Measurements from ENCODE around the gene HCLS1. TPM values are rescaled to one million over a fixed set of nuclear protein-coding genes. Genes with fewer than 3 reads are reported as not detected.

Gene HCLS1, protein sequence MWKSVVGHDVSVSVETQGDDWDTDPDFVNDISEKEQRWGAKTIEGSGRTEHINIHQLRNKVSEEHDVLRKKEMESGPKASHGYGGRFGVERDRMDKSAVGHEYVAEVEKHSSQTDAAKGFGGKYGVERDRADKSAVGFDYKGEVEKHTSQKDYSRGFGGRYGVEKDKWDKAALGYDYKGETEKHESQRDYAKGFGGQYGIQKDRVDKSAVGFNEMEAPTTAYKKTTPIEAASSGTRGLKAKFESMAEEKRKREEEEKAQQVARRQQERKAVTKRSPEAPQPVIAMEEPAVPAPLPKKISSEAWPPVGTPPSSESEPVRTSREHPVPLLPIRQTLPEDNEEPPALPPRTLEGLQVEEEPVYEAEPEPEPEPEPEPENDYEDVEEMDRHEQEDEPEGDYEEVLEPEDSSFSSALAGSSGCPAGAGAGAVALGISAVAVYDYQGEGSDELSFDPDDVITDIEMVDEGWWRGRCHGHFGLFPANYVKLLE
- 0.45 and 1.00 TPM in 2 replicates for total RNA-seq (2022)
- Bru-seq, nascent RNA = percentile 33 among the genes with signal in this experiment
- percentile 28 among the genes with signal in this experiment for BruChase-seq, experiment 1, labeled RNA remaining after a 2-hour chase
- percentile 27 among the genes with signal in this experiment for BruChase-seq, experiment 2, labeled RNA remaining after a 6-hour chase
- long read RNA-seq = 0 reads

GRCh38 chr3:121660356-121661171 lies at the start of gene HCLS1:
HCLS1 (minus strand) TSS chr3:121660903; CDS start chr3:121658347, 2,556 bp downstream.
- H3K4me1 Mint-ChIP-seq (ENCODE audit: low read depth, unreplicated experiment) = peaks cover 29% of the 10 kb centered on the region
- Histone ChIP-seq H3K36me3 (ENCODE audit: control insufficient read depth, insufficient read depth, low read length) (peaks cover 1% of the 10 kb centered on the region; the same call in 1 of the 2 replicates), H3K4me1 (peaks cover 45% of the 10 kb centered on the region), H3K9me3 (no peaks in the 10 kb centered on the region), H3K27me3 (replicated peaks; ENCODE audit: control insufficient read depth, insufficient read depth, low read length) (no peaks in the 10 kb centered on the region), H3K4me3 (ENCODE audit: low read depth, low read length) (no peak within 1 kb of the TSS)
- no peaks in the 10 kb centered on the region for H3K27me3 Mint-ChIP-seq (ENCODE audit: insufficient read depth, unreplicated experiment)
- no peak for DNase-seq
- H3K4me3 Mint-ChIP-seq (ENCODE audit: unreplicated experiment) = no peak within 1 kb of the TSS
- ChIA-PET POLR2A (no interaction called here), CTCF (interaction anchor here (0.6 kb wide), 1 partner anchor 10 kb away, joined by 8 read pairs; no protein-coding TSS in a partner anchor)
- no TSS peak for BruUV-seq (replicated peaks)
- no peaks in the 10 kb centered on the region for H3K9me3 Mint-ChIP-seq (ENCODE audit: unreplicated experiment)
- TF ChIP-seq, protein P1, sequence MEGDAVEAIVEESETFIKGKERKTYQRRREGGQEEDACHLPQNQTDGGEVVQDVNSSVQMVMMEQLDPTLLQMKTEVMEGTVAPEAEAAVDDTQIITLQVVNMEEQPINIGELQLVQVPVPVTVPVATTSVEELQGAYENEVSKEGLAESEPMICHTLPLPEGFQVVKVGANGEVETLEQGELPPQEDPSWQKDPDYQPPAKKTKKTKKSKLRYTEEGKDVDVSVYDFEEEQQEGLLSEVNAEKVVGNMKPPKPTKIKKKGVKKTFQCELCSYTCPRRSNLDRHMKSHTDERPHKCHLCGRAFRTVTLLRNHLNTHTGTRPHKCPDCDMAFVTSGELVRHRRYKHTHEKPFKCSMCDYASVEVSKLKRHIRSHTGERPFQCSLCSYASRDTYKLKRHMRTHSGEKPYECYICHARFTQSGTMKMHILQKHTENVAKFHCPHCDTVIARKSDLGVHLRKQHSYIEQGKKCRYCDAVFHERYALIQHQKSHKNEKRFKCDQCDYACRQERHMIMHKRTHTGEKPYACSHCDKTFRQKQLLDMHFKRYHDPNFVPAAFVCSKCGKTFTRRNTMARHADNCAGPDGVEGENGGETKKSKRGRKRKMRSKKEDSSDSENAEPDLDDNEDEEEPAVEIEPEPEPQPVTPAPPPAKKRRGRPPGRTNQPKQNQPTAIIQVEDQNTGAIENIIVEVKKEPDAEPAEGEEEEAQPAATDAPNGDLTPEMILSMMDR (IDR thresholded peaks at IDR 0.05; ENCODE audit: insufficient read depth in 1 of 2, low read depth in 1 of 2, low read length in 1 of 2, severe bottlenecking in 1 of 2, unreplicated experiment in 1 of 2) = no peak
- peak within 1 kb of the TSS; percentile 22 for H3K27ac Mint-ChIP-seq (ENCODE audit: unreplicated experiment)
- intact Hi-C loops (cut with micrococcal nuclease; ENCODE audit: unreplicated experiment) = loop anchor here (5.0 kb wide), 2 partner anchors 87 to 113 kb away; partner anchors contain the start of genes GOLGB1 and POLQ
- peaks cover 34% of the 10 kb centered on the region for H3K36me3 Mint-ChIP-seq (ENCODE audit: insufficient read depth, unreplicated experiment)

GRCh38 chr3:121710347-121710746 lies 49.6 kb upstream of the HCLS1 start:
- Histone ChIP-seq H3K4me1 (no peaks in the 10 kb centered on the region), H3K9me3 (no peaks in the 10 kb centered on the region), H3K36me3 (ENCODE audit: control insufficient read depth, insufficient read depth, low read length) (no peaks in the 10 kb centered on the region; the same call in 1 of the 2 replicates), H3K27me3 (replicated peaks; ENCODE audit: control insufficient read depth, insufficient read depth, low read length) (no peaks in the 10 kb centered on the region), H3K4me3 (ENCODE audit: low read depth, low read length) (no peak overlapping the region)
- DNase-seq = no peak
- ChIA-PET POLR2A (no interaction called here), CTCF (no interaction called here)
- no peak overlapping the region for H3K27ac Mint-ChIP-seq (ENCODE audit: unreplicated experiment)
- H3K36me3 Mint-ChIP-seq (ENCODE audit: insufficient read depth, unreplicated experiment) = peaks cover 32% of the 10 kb centered on the region
- TF ChIP-seq, protein P1 (IDR thresholded peaks at IDR 0.05; ENCODE audit: insufficient read depth in 1 of 2, low read depth in 1 of 2, low read length in 1 of 2, severe bottlenecking in 1 of 2, unreplicated experiment in 1 of 2) = no peak
- BruUV-seq (replicated peaks) = no TSS peak
- H3K4me1 Mint-ChIP-seq (ENCODE audit: low read depth, unreplicated experiment) = no peaks in the 10 kb centered on the region
- H3K27me3 Mint-ChIP-seq (ENCODE audit: insufficient read depth, unreplicated experiment) = no peaks in the 10 kb centered on the region
- intact Hi-C loops (cut with micrococcal nuclease; ENCODE audit: unreplicated experiment) = no loop called here
- H3K9me3 Mint-ChIP-seq (ENCODE audit: unreplicated experiment) = no peaks in the 10 kb centered on the region
- H3K4me3 Mint-ChIP-seq (ENCODE audit: unreplicated experiment) = no peak overlapping the region

Measured in Caco-2 (cell line).